Stimulated activated CD8-positive, alpha-beta memory T cell treated with anti-CD3 and anti-CD28 coated beads, Interleukin-2, amount 100 ng/mL, for 1 hour (primary cell): ENCODE data around the gene TEK.

Experiments used
- DNase-seq, 2 donors: peaks; one replicate each; pipeline ENCODE4 v3.0.0-alpha.2; 2020; ENCODE audit warnings: low read depth in 2 of 2

The TEK gene

GRCh38 chr9:27124151-27124550 lies 15.1 kb downstream of the TEK start:
- DNase-seq, result no peak

- DNase-seq, result no peak
Measured at GRCh38 chr9:27125030-27125429, 16.0 kb downstream of the TEK start.

- no peak for DNase-seq
Measured at GRCh38 chr9:27125936-27126335, 16.9 kb downstream of the TEK start.

- no peak for DNase-seq
Measured at GRCh38 chr9:27126670-27127069, 17.6 kb downstream of the TEK start.

- no peak for DNase-seq
Measured at GRCh38 chr9:27129221-27129620, 20.2 kb downstream of the TEK start.

GRCh38 chr9:27131731-27132130 lies 22.7 kb downstream of the TEK start:
- no peak for DNase-seq

- DNase-seq, result no peak
Measured at GRCh38 chr9:27133817-27134216, 24.8 kb downstream of the TEK start.

GRCh38 chr9:27142299-27142930 lies 33.4 kb downstream of the TEK start:
- DNase-seq, result no peak

GRCh38 chr9:27145143-27145542 lies 36.1 kb downstream of the TEK start:
- no peak for DNase-seq

- DNase-seq, result no peak
Measured at GRCh38 chr9:27149651-27150050, 40.6 kb downstream of the TEK start.

- DNase-seq, result no peak
Measured at GRCh38 chr9:27150746-27151406, 41.9 kb downstream of the TEK start.

- no peak for DNase-seq
Measured at GRCh38 chr9:27151693-27152404, 42.8 kb downstream of the TEK start.

- no peak for DNase-seq
Measured at GRCh38 chr9:27152405-27152718, 43.3 kb downstream of the TEK start.

- DNase-seq, result no peak
Measured at GRCh38 chr9:27154908-27155307, 45.9 kb downstream of the TEK start.

GRCh38 chr9:27157097-27157496 lies 48.1 kb downstream of the TEK start:
- DNase-seq, result no peak

GRCh38 chr9:27157736-27158135 lies 48.7 kb downstream of the TEK start:
- DNase-seq, result no peak

- no peak for DNase-seq
Measured at GRCh38 chr9:27160636-27161035, 51.6 kb downstream of the TEK start.

- no peak for DNase-seq
Measured at GRCh38 chr9:27162045-27162444, 53.0 kb downstream of the TEK start.

GRCh38 chr9:27165068-27165467 lies 56.0 kb downstream of the TEK start:
- no peak for DNase-seq

- DNase-seq, result no peak
Measured at GRCh38 chr9:27165670-27166069, 56.6 kb downstream of the TEK start.

GRCh38 chr9:27168496-27168895 lies 59.5 kb downstream of the TEK start:
- DNase-seq, result no peak

GRCh38 chr9:27168951-27169350 lies 59.9 kb downstream of the TEK start:
- DNase-seq, result no peak

- DNase-seq, result no peak
Measured at GRCh38 chr9:27176971-27177370, 67.9 kb downstream of the TEK start.
